Measurements from ENCODE around the gene CSAD.

CSAD gene

DNA sequence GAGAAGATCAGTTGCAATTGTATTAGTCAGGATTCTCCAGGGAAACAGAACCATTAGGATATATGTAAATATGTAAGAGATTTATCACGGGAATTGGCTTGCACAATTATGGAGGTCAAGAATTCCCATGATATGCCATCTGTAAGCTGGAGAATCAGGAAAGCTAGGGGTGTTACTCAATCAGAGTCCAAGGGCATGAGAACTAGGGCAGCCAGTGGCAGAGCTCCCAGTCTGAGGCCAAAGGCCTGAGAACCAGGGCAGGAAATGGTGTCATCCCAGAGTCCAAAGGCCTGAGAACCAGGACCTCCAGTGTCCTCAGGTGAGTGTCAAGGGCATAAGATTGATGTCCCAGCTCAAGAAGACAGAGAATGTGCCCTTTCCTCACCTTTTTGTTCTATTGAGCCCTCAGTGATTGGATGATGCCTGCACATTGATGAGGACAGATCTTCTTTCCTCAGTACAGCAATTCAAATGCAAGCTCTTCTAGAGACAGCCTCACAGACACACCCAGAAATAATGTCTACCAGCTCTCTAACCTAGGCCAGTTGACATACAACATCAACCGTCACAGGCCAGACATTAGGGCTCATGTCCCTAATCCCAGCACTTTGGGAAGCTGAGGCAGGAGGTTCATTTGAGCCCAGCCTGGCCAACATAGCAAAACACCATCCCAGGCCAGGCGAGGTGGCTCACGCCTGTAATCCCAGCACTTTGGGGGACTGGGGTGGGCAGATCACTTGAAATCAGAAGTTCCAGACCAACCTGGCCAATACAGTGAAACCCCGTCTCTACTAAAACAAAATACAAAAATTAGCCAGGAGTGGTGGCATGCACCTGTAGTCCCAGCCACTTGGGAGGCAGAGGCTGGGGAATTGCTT, 35.1 kb downstream of the CSAD start:
- H3K4me3 ChIP-seq (ENCODE audit: low read depth, low read length): no peak overlapping the region
- TF ChIP-seq CTCF (IDR thresholded peaks at IDR 0.05; ENCODE audit: low read depth, low read length, missing control alignments): no peak
- no peak for DNase-seq (ENCODE audit: low read depth)

GRCh38 chr12:53143355-53143754, 37.4 kb downstream of the CSAD start:
- H3K4me3 ChIP-seq (ENCODE audit: low read depth, low read length): no peak overlapping the region
- no peak for TF ChIP-seq CTCF (IDR thresholded peaks at IDR 0.05; ENCODE audit: low read depth, low read length, missing control alignments)
- no peak for DNase-seq (ENCODE audit: low read depth)

DNA sequence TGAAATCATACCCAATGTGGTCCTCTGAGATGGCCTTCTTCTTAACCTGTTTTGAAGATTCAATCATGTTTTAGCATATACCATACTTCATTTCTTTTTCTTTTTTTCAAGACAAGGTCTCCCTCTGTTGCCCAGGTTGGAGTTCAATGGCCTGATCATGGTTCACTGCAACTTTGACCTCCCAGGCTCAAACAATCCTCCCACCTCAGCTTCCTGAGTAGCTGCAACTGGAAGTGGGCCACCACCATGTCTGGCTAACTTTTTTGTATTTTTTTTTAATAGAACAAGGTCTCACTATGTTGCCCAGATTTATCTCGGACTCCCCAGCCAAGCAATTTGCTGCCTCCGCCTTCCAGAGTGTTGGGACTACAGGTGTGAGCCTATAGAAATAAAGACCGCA, 47.0 kb downstream of the CSAD start:
- no peak for DNase-seq (ENCODE audit: low read depth)
- no peak for TF ChIP-seq CTCF (IDR thresholded peaks at IDR 0.05; ENCODE audit: low read depth, low read length, missing control alignments)
- H3K4me3 ChIP-seq (ENCODE audit: low read depth, low read length): no peak overlapping the region

DNA sequence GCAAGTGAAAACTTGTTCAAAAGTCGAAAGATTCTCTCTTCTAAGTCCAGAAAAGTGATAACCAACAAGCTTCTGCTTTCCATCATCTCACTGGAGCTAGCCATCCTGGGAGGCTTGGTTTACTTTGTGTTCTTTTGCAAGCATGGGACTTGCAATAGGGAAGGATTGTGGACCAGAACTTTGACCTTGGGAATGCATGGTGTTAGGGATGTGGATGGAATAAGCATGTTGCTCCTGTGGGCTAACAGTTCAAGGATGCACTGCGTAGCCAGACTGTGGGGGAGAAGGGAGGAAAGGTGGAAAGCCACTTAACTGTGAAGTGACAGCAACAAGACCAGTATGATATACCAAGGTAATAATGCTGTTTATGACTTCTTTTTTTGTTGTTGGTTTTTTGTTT, 48.9 kb downstream of the CSAD start:
- no peak overlapping the region for H3K4me3 ChIP-seq (ENCODE audit: low read depth, low read length)
- TF ChIP-seq CTCF (IDR thresholded peaks at IDR 0.05; ENCODE audit: low read depth, low read length, missing control alignments): no peak
- no peak for DNase-seq (ENCODE audit: low read depth)

DNA sequence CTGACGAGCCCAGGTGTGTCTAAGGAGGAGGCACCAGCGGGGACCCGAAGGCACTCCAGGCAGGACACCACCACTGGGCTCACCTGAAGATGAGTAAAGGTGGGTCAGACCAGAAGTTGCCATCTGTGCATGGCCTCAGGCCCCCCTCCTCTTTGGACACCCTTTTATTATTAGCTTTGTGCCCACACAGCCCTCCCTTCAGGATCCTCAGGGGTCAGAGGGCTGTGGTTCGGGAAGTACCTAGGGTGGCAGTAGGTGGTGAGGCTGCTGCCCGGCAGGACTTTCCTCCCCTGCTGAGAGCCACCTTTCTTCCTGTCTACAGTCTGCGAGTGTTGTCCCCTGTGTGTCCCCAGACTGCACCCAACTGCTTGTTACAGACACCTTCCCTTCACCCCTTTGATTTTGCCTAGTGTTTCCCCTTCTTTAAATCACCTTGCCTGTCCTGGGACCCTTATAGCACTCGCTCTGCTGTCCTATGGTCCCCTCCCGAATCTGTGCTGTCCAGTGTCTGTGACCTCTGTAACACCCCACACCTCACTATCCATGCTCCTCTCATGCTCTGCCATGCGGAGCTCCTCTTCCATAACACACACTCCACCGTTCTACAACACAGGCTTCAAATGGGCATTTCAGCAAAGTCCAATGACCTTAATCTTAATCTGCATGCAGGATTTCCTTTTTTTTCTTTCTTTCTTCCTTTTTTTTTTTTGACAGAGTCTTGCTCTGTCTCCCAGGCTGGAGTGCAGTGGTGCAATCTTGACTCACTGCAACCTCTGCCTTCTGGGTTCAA, 51.8 kb downstream of the CSAD start:
- H3K4me3 ChIP-seq (ENCODE audit: low read depth, low read length): no peak overlapping the region
- DNase-seq (ENCODE audit: low read depth): no peak
- TF ChIP-seq CTCF (IDR thresholded peaks at IDR 0.05; ENCODE audit: low read depth, low read length, missing control alignments): no peak

- DNase-seq (ENCODE audit: low read depth): no peak
- TF ChIP-seq CTCF (IDR thresholded peaks at IDR 0.05; ENCODE audit: low read depth, low read length, missing control alignments): no peak
- no peak overlapping the region for H3K4me3 ChIP-seq (ENCODE audit: low read depth, low read length)
These were observed 53.6 kb downstream of the CSAD start for GRCh38 chr12:53127169-53127568.

Measured in GM12864 (cell line).